Mesenteric fat pad (tissue), 1 donor: Measurements from ENCODE around the gene AKT1S1. TPM values are rescaled to one million over a fixed set of nuclear protein-coding genes. Genes with fewer than 3 reads are reported as not detected.
A peak's percentile ranks its signal among the peaks of the same experiment; 100 is the strongest.

Experiments
- DNase-seq: peaks from one replicate; pipeline ENCODE4 v3.0.0-alpha.2; 2020; ENCODE audit warnings: low spot score
- total RNA-seq: library from RNA; stranded (reverse); fragmentation: NEBNext Ultra II Directional; extraction: Animal tissue kit (Norgen Biotek cat#: 25700); gene quantifications from one replicate; pipeline ENCODE4 v1.2.1, GENCODE V29; 2021
- donor health status: DM: yes; HTN: yes; CAD: no.

AKT1S1 gene
- total RNA-seq, 1 donor from 2014 or later = 38.8 TPM

GRCh38 chr19:49908480-49909420 is 31.6 kb upstream of the AKT1S1 start:
- DNase-seq = no peak

GRCh38 chr19:49907745-49908446 is 30.7 kb upstream of the AKT1S1 start:
- DNase-seq = no peak

GRCh38 chr19:49906879-49907564 is 29.9 kb upstream of the AKT1S1 start:
- no peak for DNase-seq

DNA sequence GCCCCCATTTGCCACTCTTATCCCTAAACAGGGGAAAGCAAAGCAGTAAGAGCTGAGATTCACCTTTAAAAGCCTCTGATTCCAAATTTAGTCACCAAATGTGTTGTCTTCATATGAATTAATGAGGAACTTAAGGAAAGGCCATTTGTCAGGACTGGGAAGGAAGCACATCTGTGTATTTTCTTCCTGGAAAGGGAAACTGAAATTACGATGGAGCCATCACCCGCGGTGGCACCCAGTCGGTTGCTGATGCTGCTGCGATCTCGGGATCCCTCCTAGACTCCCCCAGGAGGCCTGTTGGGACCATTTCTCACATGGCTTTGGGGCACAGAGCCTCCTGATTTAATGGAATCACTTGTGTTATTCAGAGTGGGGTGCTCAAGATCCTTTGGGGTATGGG is 27.0 kb upstream of the AKT1S1 start:
- DNase-seq = no peak

GRCh38 chr19:49896863-49897621 is 19.9 kb upstream of the AKT1S1 start, which contains the start of gene IL4I1:
Gene IL4I1 (minus strand): TSS chr19:49896887. CDS start chr19:49896160, 727 bp downstream.
- DNase-seq = no peak

GRCh38 chr19:49895566-49896297 is 18.6 kb upstream of the AKT1S1 start:
- DNase-seq = no peak

DNA sequence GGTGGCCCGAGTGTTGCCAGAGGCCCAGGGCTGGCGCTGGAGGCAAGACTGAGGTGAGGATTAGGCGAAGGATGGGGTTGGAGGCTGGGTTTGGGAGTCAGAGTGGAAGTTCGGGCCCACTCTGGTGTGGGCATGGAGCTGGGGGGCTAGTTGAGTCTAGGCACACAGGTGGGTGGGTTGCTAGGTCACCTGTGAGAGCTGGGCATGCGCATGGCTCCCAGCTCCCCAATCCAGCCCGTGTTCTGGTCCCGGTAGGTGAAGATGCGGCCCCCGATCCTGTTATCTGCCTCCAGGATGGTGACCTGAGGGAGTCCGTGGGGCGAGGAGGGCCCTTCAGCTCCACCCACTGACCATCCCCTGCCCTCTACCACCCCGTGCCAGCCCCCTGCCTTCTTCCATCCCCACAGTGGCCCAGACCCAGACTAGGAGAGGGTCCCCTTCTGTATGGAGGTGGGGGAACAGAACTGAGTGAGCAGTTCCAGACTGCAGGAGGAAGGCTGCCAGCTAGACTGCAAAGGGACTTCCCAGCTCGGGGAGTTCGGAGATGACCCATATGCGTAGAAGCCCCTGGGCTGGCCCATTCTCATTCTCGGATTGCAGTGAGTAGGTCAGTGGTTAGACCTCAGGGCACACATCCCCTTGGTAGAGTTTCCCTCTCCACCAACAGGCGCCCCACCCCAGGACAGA is 17.9 kb upstream of the AKT1S1 start:
- no peak for DNase-seq

GRCh38 chr19:49894011-49894664 is 17.0 kb upstream of the AKT1S1 start:
- no peak for DNase-seq

DNA sequence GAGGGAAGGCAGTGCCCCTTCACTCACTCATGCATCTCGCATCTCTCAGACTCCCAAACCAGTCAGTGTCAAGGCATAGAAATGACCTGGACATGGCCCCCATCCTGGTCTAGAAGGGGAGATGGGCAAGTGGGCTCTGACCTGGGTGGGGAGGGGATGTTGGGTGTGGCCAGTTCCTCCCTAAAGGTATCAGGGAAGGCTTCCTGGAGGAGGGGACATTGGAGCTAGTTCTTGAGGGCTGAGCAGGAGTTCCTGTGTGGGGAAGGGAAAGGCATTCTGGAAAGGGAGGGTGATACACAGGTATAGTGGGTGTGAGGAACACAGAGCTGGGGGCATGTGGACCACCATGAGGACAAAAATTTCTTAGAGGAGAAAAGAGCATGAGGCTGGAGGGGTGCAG is 15.6 kb upstream of the AKT1S1 start:
- no peak for DNase-seq

DNA sequence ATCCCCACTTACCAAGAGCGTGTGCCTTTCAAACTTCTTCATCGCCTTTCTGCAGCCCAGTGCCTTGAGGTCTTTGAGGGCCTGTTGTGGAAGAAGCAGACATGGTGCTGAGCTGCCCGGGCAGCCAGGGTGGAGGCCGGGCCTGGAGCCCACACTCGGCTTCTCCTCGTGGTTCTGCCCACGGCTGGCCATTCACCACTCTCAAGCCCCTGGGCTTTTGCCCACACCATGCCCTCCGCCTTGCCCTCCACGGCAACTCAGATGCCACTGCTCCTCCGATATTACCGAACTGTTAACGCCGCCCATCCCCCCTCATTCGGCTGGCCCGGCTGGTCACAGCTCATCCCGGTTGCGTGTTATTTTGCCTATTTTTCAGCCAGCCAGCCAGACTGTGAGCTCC is 14.2 kb upstream of the AKT1S1 start:
- DNase-seq = no peak

- no peak for DNase-seq
Observed at GRCh38 chr19:49890349-49891311, 13.5 kb upstream of the AKT1S1 start.

- DNase-seq = peak; percentile 94
Observed at GRCh38 chr19:49889687-49890348, 12.7 kb upstream of the AKT1S1 start.

DNA sequence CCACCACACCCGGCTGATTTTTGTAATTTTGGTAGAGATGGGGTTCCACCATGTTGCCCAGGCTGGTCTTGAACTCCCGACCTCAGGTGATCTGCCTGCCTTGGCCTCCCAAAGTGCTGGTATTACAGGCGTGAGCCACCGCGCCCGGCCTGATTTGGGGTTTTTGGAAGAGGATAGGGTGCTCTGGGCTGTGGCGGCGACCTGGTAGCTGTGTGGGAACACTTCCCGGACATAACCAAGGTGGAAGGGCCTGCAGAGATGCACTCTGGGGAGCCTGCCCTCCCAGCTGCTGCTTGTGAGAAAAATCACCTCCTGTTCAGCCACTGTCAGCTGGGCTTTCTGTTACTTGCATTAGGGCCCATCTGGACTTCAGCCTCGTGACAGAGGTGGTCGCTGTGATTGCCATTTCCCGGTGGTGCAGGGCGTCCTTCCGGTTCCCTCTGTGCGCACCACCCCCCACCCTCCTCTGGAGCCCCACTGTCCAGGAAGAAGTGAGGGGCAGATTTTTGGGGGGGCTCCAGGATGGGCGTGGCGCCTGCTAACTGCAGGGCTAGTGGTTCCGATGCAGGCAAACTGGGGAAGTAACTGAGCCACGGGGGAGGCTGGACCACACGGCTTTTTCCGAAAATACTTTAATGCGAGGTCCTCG is 12.0 kb upstream of the AKT1S1 start:
- no peak for DNase-seq

DNA sequence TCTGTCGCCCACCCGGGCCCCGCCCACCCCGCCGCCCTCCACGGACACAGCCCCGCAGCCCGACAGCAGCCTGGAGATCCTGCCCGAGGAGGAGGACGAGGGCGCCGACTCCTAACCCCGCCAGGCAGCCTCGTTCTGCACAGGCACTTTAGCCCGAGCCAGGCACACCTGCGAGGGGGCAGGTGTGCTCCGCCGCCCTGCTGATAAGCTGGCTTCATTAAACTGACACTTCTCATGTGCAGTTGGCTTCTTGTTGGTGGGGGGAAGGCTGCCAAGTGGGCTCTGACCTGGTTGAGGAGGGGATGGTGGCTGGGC is 11.3 kb upstream of the AKT1S1 start:
- no peak for DNase-seq

DNA sequence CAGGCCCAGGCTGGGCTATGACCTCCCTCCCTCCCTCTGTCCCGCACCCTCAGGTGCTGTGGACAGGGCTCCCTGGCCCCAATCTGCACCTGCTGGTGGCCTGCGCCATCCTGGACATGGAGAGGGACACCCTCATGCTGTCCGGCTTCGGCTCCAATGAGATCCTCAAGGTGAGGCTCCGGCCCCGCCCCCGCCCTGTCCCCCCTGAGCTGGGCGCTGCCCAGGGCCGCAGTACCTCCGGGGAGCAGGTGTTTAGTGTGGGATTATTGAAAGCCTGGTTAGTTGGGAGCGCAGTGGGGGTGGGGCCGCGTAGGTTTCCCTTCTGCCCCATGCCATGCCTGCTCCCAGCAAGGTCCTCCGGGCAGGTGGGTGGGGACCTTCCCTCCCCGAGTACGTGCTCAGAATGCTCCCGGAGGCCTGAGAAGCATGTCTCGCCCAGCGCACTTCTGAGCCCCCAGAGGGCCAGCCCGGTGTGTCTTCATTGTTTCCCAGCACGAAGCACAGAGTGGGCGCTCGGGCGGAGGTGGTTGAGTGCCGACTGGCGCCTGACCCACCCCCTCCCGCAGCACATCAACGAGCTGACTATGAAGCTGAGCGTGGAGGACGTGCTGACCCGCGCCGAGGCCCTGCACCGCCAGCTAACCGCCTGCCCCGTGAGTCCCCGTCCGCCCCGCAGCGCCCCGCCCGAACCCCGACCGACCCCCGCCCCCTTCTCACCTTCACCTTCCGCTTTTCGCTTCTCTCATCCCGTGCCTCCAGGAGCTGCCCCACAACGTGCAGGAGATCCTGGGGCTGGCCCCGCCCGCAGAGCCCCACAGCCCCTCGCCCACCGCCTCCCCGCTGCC is 10.7 kb upstream of the AKT1S1 start:
- DNase-seq = no peak

GRCh38 chr19:49887037-49887664 is 10.0 kb upstream of the AKT1S1 start:
- DNase-seq = no peak
